ENCODE results near the gene CDKN2B-AS1. TPM values are rescaled to one million over a fixed set of nuclear protein-coding genes. Genes with fewer than 3 reads are reported as not detected.

Gene CDKN2B-AS1
- total and polyA plus RNA-seq, 3 donors from 2014 or later: 2.2 to 3.5 (median 3.0) TPM

GRCh38 chr9:22102146-22103053 is 107.8 kb downstream of the CDKN2B-AS1 start:
- DNase-seq: no peak
- 89 to 92% methylated on average over 4 of the region's 4 CpGs for WGBS, 2 donors
- no peaks in the 10 kb centered on the region for H3K9me3 ChIP-seq
- intact Hi-C loops (cut with DNase I; ENCODE audit: low total_unique reads): no loop called here
- no peak for TF ChIP-seq POLR2A (IDR thresholded peaks at IDR 0.05)
- TF ChIP-seq, protein P1, sequence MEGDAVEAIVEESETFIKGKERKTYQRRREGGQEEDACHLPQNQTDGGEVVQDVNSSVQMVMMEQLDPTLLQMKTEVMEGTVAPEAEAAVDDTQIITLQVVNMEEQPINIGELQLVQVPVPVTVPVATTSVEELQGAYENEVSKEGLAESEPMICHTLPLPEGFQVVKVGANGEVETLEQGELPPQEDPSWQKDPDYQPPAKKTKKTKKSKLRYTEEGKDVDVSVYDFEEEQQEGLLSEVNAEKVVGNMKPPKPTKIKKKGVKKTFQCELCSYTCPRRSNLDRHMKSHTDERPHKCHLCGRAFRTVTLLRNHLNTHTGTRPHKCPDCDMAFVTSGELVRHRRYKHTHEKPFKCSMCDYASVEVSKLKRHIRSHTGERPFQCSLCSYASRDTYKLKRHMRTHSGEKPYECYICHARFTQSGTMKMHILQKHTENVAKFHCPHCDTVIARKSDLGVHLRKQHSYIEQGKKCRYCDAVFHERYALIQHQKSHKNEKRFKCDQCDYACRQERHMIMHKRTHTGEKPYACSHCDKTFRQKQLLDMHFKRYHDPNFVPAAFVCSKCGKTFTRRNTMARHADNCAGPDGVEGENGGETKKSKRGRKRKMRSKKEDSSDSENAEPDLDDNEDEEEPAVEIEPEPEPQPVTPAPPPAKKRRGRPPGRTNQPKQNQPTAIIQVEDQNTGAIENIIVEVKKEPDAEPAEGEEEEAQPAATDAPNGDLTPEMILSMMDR (IDR thresholded peaks at IDR 0.05): no peak
- no peak overlapping the region for H3K4me3 ChIP-seq
- no peaks in the 10 kb centered on the region for H3K36me3 ChIP-seq (ENCODE audit: low read depth, missing control alignments)
- no peak overlapping the region for H3K27ac ChIP-seq
- no peaks in the 10 kb centered on the region for H3K27me3 ChIP-seq
- no peaks in the 10 kb centered on the region for H3K4me1 ChIP-seq

- no peaks in the 10 kb centered on the region for H3K27me3 ChIP-seq
- no peaks in the 10 kb centered on the region for H3K4me1 ChIP-seq
- TF ChIP-seq POLR2A (IDR thresholded peaks at IDR 0.05): no peak
- TF ChIP-seq, protein P1 (IDR thresholded peaks at IDR 0.05): no peak
- no peak overlapping the region for H3K4me3 ChIP-seq
- WGBS, 2 donors: 58 to 65% methylated on average over 4 of the region's 4 CpGs
- H3K27ac ChIP-seq: no peak overlapping the region
- H3K9me3 ChIP-seq: no peaks in the 10 kb centered on the region
- intact Hi-C loops (cut with DNase I; ENCODE audit: low total_unique reads): no loop called here
- no peaks in the 10 kb centered on the region for H3K36me3 ChIP-seq (ENCODE audit: low read depth, missing control alignments)
- no peak for DNase-seq
Measured at GRCh38 chr9:22103685-22104575, 109.3 kb downstream of the CDKN2B-AS1 start.

GRCh38 chr9:22105005-22105722 is 110.6 kb downstream of the CDKN2B-AS1 start:
- Histone ChIP-seq H3K27ac (no peak overlapping the region), H3K4me3 (no peak overlapping the region), H3K4me1 (no peaks in the 10 kb centered on the region), H3K9me3 (no peaks in the 10 kb centered on the region), H3K27me3 (no peaks in the 10 kb centered on the region), H3K36me3 (ENCODE audit: low read depth, missing control alignments) (no peaks in the 10 kb centered on the region)
- 92 to 96% methylated on average over 4 of the region's 4 CpGs for whole genome bisulfite sequencing, 2 donors
- intact Hi-C loops (cut with DNase I; ENCODE audit: low total_unique reads): no loop called here
- TF ChIP-seq, protein P1 (IDR thresholded peaks at IDR 0.05): no peak
- no peak for TF ChIP-seq POLR2A (IDR thresholded peaks at IDR 0.05)
- DNase-seq: no peak

GRCh38 chr9:22107202-22108045 is 112.8 kb downstream of the CDKN2B-AS1 start:
- TF ChIP-seq, protein P1 (IDR thresholded peaks at IDR 0.05): no peak
- no peak for TF ChIP-seq POLR2A (IDR thresholded peaks at IDR 0.05)
- no peaks in the 10 kb centered on the region for H3K27me3 ChIP-seq
- no peak overlapping the region for H3K4me3 ChIP-seq
- H3K36me3 ChIP-seq (ENCODE audit: low read depth, missing control alignments): no peaks in the 10 kb centered on the region
- H3K27ac ChIP-seq: no peak overlapping the region
- WGBS, 2 donors: 83 to 84% methylated on average over 6 of the region's 6 CpGs
- H3K4me1 ChIP-seq: no peaks in the 10 kb centered on the region
- H3K9me3 ChIP-seq: no peaks in the 10 kb centered on the region
- intact Hi-C loops (cut with DNase I; ENCODE audit: low total_unique reads): no loop called here
- DNase-seq: no peak
